A673 (cell line): ENCODE data around the gene AP4S1. TPM values are rescaled to one million over a fixed set of nuclear protein-coding genes. Genes with fewer than 3 reads are reported as not detected.
A peak's percentile ranks its signal among the peaks of the same experiment; 100 is the strongest.

Source experiments
- BruUV-seq: library from RNA; stranded (reverse); fragments of 400-500 nt; replicated peaks from 2 replicates; lab custom pipeline; 2021; lab: Mats Ljungman, UMichigan
- CTCF ChIA-PET: fragments of 300-600 bp; sonication (Branson Sonifier 250); formaldehyde crosslinking; loops from one replicate; lab custom pipeline; 2022; ENCODE audit warnings: antibody characterized with exemption; lab: Charles Lee
- POLR2A ChIA-PET: fragments of 300-600 bp; sonication (Branson Sonifier 250); formaldehyde crosslinking; loops from one replicate; lab custom pipeline; 2022; ENCODE audit warnings: antibody characterized with exemption; ENCODE audit not compliant: low non-redundant PET; lab: Charles Lee
- DNase-seq: peaks from one replicate; pipeline ENCODE4 v3.0.0-alpha.2; 2015; ENCODE audit warnings: low spot score
- H3K27ac ChIP-seq: fragments of 200-600 bp; sonication (generic); 2 replicates; pipeline ENCODE4 v1.5.1; 2016; ENCODE audit warnings: mixed run types, low read depth, mild to moderate bottlenecking, mixed read lengths, antibody characterized with exemption, low read length; ENCODE audit not compliant: poor library complexity, severe bottlenecking
- H3K27me3 ChIP-seq: fragments of 200-600 bp; sonication (generic); replicated peaks from 2 replicates; pipeline ENCODE4 v1.6.1; 2017; ENCODE audit warnings: mixed run types, low read depth, mild to moderate bottlenecking, mixed read lengths, antibody characterized with exemption, low read length; ENCODE audit not compliant: insufficient read depth, poor library complexity
- H3K36me3 ChIP-seq: fragments of 200-600 bp; sonication (generic); 2 replicates; pipeline ENCODE4 v1.6.1; 2016; ENCODE audit warnings: mixed run types, mild to moderate bottlenecking, mixed read lengths, antibody characterized with exemption, low read length; ENCODE audit not compliant: insufficient read depth, poor library complexity, severe bottlenecking
- H3K4me1 ChIP-seq: fragments of 200-600 bp; sonication (generic); 2 replicates; pipeline ENCODE4 v1.6.1; 2017; ENCODE audit warnings: mixed run types, mild to moderate bottlenecking, mixed read lengths, antibody characterized with exemption, low read length; ENCODE audit not compliant: insufficient read depth, poor library complexity, severe bottlenecking
- H3K4me3 ChIP-seq: fragments of 200-600 bp; sonication (generic); 2 replicates; pipeline ENCODE4 v1.5.1; 2016; ENCODE audit warnings: low read depth, mixed run types, mild to moderate bottlenecking, mixed read lengths, low read length; ENCODE audit not compliant: poor library complexity, severe bottlenecking
- H3K9me3 ChIP-seq: fragments of 200-600 bp; sonication (generic); 2 replicates; pipeline ENCODE4 v1.6.1; 2016; ENCODE audit warnings: mixed run types, low read depth, mild to moderate bottlenecking, mixed read lengths, antibody characterized with exemption, low read length; ENCODE audit not compliant: poor library complexity, severe bottlenecking
- EZH2 ChIP-seq: fragments of 200-600 bp; sonication (generic); IDR thresholded peaks from 2 replicates; pipeline ENCODE4 v1.6.1; 2017; ENCODE audit warnings: borderline replicate concordance, low read depth, mild to moderate bottlenecking, mixed read lengths, antibody characterized with exemption, low read length; ENCODE audit not compliant: poor library complexity, severe bottlenecking
- intact Hi-C: fragments of 100-400 bp; cut with micrococcal nuclease; formaldehyde crosslinking; loops from one replicate; pipeline ENCODE4 v1.10.0; 2022; ENCODE audit not compliant: unreplicated experiment
- total RNA-seq: library from RNA; stranded (reverse); gene quantifications from 2 replicates; pipeline ENCODE4 v1.2.3, GENCODE V29; 2021
- TF ChIP-seq, protein P1 (sequence below): fragments of 300-800, 200-600 bp; sonication (generic); conservative IDR thresholded peaks from 2 replicates; pipeline ENCODE4 v1.5.1; 2017; ENCODE audit warnings: low read depth, mild to moderate bottlenecking, antibody characterized with exemption, low read length, moderate library complexity, mixed read lengths

AP4S1 gene
- total RNA-seq, 1 experiment from 2014 or later, result 8.6 TPM

DNA sequence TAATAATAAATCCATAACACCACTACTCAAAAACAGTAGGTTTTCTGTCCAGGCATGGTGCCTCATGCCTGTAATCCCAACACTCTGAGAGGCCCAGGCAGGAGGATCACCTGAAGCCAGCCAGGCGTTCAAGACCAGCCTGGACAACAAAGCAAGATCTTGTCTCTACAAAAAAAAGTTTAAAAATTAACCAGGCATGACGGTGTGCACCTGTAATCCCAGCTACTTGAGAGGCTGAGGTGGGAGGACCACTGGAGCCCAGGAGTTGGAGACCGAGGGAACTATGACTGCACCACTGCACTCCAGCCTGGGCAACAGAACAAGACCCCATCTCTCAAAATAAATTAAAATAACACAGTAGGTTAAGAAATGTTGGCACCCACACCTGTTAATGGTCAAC, 44.5 kb upstream of the AP4S1 start:
- peak overlapping the region; percentile 37 for H3K27ac ChIP-seq

DNA sequence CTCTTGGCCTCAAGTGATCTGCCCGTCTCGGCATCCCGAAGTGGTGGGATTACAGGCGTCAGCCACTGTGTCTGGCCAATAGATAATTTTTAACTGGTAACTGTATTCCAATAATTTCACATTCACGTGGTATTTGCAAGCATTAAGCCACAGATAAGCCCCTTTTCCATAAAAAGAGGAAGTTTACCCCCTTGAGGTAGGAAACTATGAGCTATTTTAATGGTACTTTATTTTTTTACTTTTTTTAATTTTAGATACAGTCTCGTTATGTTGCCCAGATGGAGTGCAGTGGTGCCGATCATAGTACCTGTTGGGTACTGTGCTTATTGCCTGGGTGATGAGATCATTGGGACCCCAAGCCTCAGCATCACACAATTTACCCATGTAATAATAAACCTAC, 42.9 kb upstream of the AP4S1 start:
- H3K9me3 ChIP-seq, result no peaks in the 10 kb centered on the region
- TF ChIP-seq, protein P1, sequence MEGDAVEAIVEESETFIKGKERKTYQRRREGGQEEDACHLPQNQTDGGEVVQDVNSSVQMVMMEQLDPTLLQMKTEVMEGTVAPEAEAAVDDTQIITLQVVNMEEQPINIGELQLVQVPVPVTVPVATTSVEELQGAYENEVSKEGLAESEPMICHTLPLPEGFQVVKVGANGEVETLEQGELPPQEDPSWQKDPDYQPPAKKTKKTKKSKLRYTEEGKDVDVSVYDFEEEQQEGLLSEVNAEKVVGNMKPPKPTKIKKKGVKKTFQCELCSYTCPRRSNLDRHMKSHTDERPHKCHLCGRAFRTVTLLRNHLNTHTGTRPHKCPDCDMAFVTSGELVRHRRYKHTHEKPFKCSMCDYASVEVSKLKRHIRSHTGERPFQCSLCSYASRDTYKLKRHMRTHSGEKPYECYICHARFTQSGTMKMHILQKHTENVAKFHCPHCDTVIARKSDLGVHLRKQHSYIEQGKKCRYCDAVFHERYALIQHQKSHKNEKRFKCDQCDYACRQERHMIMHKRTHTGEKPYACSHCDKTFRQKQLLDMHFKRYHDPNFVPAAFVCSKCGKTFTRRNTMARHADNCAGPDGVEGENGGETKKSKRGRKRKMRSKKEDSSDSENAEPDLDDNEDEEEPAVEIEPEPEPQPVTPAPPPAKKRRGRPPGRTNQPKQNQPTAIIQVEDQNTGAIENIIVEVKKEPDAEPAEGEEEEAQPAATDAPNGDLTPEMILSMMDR, result no peak
- no peak for TF ChIP-seq EZH2
- no peaks in the 10 kb centered on the region for H3K36me3 ChIP-seq
- ChIA-PET CTCF (interaction anchor here (0.6 kb wide), 1 partner anchor 124 kb away, joined by 3 read pairs; no protein-coding TSS in a partner anchor), POLR2A (no interaction called here)
- BruUV-seq, result no TSS peak
- no peaks in the 10 kb centered on the region for H3K27me3 ChIP-seq
- DNase-seq, result no peak
- H3K27ac ChIP-seq, result no peak overlapping the region
- H3K4me3 ChIP-seq, result no peak overlapping the region
- H3K4me1 ChIP-seq, result no peaks in the 10 kb centered on the region
- intact Hi-C loops, result loop anchor here (5.0 kb wide), 1 partner anchor 375 kb away; no protein-coding TSS in a partner anchor

More for the DNA sequence above, 44.5 kb upstream of the AP4S1 start:
- BruUV-seq, result no TSS peak
- Histone ChIP-seq H3K9me3 (no peaks in the 10 kb centered on the region), H3K27me3 (no peaks in the 10 kb centered on the region), H3K4me1 (no peaks in the 10 kb centered on the region), H3K4me3 (no peak overlapping the region), H3K36me3 (no peaks in the 10 kb centered on the region)
- ChIA-PET CTCF (interaction anchor here (1.2 kb wide), 1 partner anchor 102 kb away, joined by 3 read pairs; no protein-coding TSS in a partner anchor), POLR2A (interaction anchor here (0.6 kb wide), 1 partner anchor 33 kb away, joined by 5 read pairs; no protein-coding TSS in a partner anchor)
- intact Hi-C loops, result loop anchor here (1.0 to 5.0 kb wide), 2 partner anchors 101 to 376 kb away; no protein-coding TSS in a partner anchor
- TF ChIP-seq, protein P1, result no peak
- no peak for TF ChIP-seq EZH2
- no peak for DNase-seq

DNA sequence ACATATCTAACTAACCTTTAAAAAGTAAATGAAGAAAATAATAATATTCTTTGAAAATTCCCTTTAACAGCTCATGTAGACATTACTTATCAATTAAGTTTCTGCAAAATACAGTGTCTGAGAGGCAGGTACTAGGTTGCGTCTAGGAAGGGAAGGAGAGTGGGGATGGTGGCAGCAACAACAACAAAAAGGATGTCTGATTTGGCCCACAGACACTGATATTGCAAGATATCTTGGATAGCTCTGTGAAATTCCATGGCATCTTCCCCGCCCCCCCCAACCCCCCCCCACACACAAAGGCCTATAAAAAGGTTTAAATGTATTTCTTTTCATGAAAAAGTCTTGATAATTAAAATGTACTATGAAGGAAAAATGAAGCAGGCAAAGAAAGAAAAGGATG, 41.6 kb upstream of the AP4S1 start:
- CTCF ChIA-PET, result no interaction called here
- H3K27me3 ChIP-seq, result no peaks in the 10 kb centered on the region
- no peaks in the 10 kb centered on the region for H3K36me3 ChIP-seq
- no peak overlapping the region for H3K4me3 ChIP-seq
- BruUV-seq, result no TSS peak
- TF ChIP-seq, protein P1, result no peak
- TF ChIP-seq EZH2, result no peak
- H3K27ac ChIP-seq, result no peak overlapping the region
- H3K4me1 ChIP-seq, result peaks cover 4% of the 10 kb centered on the region
- no peak for DNase-seq
- intact Hi-C loops, result loop anchor here (5.0 kb wide), 1 partner anchor 373 kb away; no protein-coding TSS in a partner anchor
- H3K9me3 ChIP-seq, result no peaks in the 10 kb centered on the region
- POLR2A ChIA-PET, result interaction anchor here (0.5 kb wide), 1 partner anchor 41 kb away, joined by 3 read pairs; no protein-coding TSS in a partner anchor
